Cardiac septum (tissue), 1 donor: ENCODE results near the gene CRYL1. TPM values are rescaled to one million over a fixed set of nuclear protein-coding genes. Genes with fewer than 3 reads are reported as not detected.

Source experiments
- DNase-seq: peaks from one replicate; pipeline ENCODE4 v3.0.0-alpha.2; 2020; ENCODE audit warnings: low spot score
- intact Hi-C: fragments of 100-400 bp; cut with DNase I; formaldehyde crosslinking; loops from one replicate; pipeline ENCODE4 v1.14.0; 2022
- total RNA-seq: library from RNA; stranded (reverse); fragmentation: NEBNext Ultra II Directional; extraction: Animal tissue kit (Norgen Biotek cat#: 25700); gene quantifications from one replicate; pipeline ENCODE4 v1.2.1, GENCODE V29; 2021
- donor health status: DM: no; HTN: no; CAD: no.

The CRYL1 gene
- total RNA-seq, 1 donor from 2014 or later = 20.6 TPM

GRCh38 chr13:20465218-20465879, 60.3 kb downstream of the CRYL1 start:
- intact Hi-C loops = no loop called here
- no peak for DNase-seq

- DNase-seq = no peak
- intact Hi-C loops = no loop called here
These were observed 62.7 kb downstream of the CRYL1 start for GRCh38 chr13:20462921-20463320.

GRCh38 chr13:20462533-20462915, 63.1 kb downstream of the CRYL1 start:
- intact Hi-C loops = no loop called here

GRCh38 chr13:20461860-20462532, 63.7 kb downstream of the CRYL1 start:
- intact Hi-C loops = no loop called here
- no peak for DNase-seq

More at GRCh38 chr13:20462533-20462915, 63.1 kb downstream of the CRYL1 start:
- no peak for DNase-seq

GRCh38 chr13:20461481-20461859, 64.2 kb downstream of the CRYL1 start:
- intact Hi-C loops = no loop called here
- no peak for DNase-seq

GRCh38 chr13:20460761-20461160, 64.9 kb downstream of the CRYL1 start:
- intact Hi-C loops = no loop called here
- DNase-seq = no peak

GRCh38 chr13:20457670-20458069, 68.0 kb downstream of the CRYL1 start:
- DNase-seq = no peak
- intact Hi-C loops = no loop called here

GRCh38 chr13:20456737-20457136, 68.9 kb downstream of the CRYL1 start:
- intact Hi-C loops = no loop called here
- no peak for DNase-seq

GRCh38 chr13:20451397-20451796, 74.3 kb downstream of the CRYL1 start:
- DNase-seq = no peak
- intact Hi-C loops = no loop called here

GRCh38 chr13:20448470-20448869, 77.2 kb downstream of the CRYL1 start:
- intact Hi-C loops = no loop called here
- no peak for DNase-seq

GRCh38 chr13:20446900-20447299, 78.8 kb downstream of the CRYL1 start:
- DNase-seq = no peak
- intact Hi-C loops = no loop called here

- DNase-seq = no peak
- intact Hi-C loops = no loop called here
These were observed 79.3 kb downstream of the CRYL1 start for GRCh38 chr13:20446405-20446804.

- intact Hi-C loops = no loop called here
- no peak for DNase-seq
These were observed 82.8 kb downstream of the CRYL1 start for GRCh38 chr13:20442798-20443381.

GRCh38 chr13:20442375-20442774, 83.3 kb downstream of the CRYL1 start:
- intact Hi-C loops = no loop called here
- no peak for DNase-seq

- intact Hi-C loops = no loop called here
- no peak for DNase-seq
These were observed 83.8 kb downstream of the CRYL1 start for GRCh38 chr13:20441879-20442278.

- no peak for DNase-seq
- intact Hi-C loops = no loop called here
These were observed 84.6 kb downstream of the CRYL1 start for GRCh38 chr13:20441056-20441455.

GRCh38 chr13:20439261-20439660, 86.4 kb downstream of the CRYL1 start:
- intact Hi-C loops = no loop called here
- no peak for DNase-seq

- DNase-seq = no peak
- intact Hi-C loops = no loop called here
These were observed 86.9 kb downstream of the CRYL1 start for GRCh38 chr13:20438801-20439200.

- DNase-seq = no peak
These were observed 89.2 kb downstream of the CRYL1 start for GRCh38 chr13:20436505-20436904.

GRCh38 chr13:20435616-20436368, 89.9 kb downstream of the CRYL1 start:
- DNase-seq = no peak

More at GRCh38 chr13:20436505-20436904, 89.2 kb downstream of the CRYL1 start:
- intact Hi-C loops = no loop called here

More at GRCh38 chr13:20435616-20436368, 89.9 kb downstream of the CRYL1 start:
- intact Hi-C loops = no loop called here
